GM04503 (cell line): ENCODE measurements around the gene GTF2A1.
"Not testable (repeated sequence)": the region's sequence is repeated elsewhere in the genome, so short reads cannot be mapped to it uniquely, and the experiment has no call there.

Experiments
- DNase-seq: peaks from one replicate; pipeline ENCODE4 v3.0.0-alpha.2; 2012; ENCODE audit warnings: low read depth

GTF2A1 gene

GRCh38 chr14:81220830-81221578 is at the start of gene GTF2A1:
Gene GTF2A1 (minus strand): TSS chr14:81220959. CDS start chr14:81220518, 441 bp downstream.
- peak; percentile 78 for DNase-seq

DNA sequence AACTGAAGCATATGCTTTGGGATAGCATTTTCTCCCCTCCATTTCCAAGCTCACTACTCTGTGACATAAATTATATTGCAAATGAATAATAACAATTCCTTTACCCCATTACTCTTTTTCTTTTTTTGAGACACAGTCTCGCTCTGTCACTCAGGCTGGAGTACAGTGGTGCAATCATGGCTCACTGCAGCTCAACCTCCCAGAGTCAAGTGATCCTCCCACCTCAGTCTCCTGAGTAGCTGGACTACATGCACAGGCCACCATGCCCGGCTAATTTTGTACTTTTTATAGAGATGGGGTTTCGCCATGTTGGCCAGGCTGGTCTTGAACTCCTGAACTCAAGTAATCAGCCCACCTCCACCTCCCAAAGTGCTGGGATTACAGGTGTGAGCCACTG is 49.2 kb upstream of the GTF2A1 start:
- DNase-seq, result no peak

GRCh38 chr14:81269100-81269978 is 48.6 kb upstream of the GTF2A1 start:
- DNase-seq, result peak; percentile 22

DNA sequence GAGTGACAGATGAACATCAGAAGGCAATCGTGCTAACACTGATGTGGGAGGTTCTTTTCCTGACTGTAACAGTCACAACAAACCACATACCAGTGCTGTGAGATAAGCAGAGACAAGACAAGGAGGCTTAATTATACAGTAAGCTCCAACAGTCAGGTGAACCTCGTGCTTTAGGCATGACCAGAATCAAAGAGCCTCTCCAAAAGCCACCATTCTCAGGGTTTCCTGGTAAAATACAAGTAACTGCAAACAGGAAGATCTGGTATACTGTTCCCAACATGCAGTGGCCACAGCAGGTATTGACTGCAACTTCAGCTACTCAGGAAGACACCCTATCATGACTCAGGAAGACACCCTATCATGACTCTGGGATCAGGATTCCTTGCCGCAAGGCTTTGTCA is 47.3 kb upstream of the GTF2A1 start:
- no peak for DNase-seq

GRCh38 chr14:81265636-81266169 is 44.9 kb upstream of the GTF2A1 start:
- DNase-seq, result no peak

GRCh38 chr14:81264671-81265070 is 43.9 kb upstream of the GTF2A1 start:
- DNase-seq, result no peak

DNA sequence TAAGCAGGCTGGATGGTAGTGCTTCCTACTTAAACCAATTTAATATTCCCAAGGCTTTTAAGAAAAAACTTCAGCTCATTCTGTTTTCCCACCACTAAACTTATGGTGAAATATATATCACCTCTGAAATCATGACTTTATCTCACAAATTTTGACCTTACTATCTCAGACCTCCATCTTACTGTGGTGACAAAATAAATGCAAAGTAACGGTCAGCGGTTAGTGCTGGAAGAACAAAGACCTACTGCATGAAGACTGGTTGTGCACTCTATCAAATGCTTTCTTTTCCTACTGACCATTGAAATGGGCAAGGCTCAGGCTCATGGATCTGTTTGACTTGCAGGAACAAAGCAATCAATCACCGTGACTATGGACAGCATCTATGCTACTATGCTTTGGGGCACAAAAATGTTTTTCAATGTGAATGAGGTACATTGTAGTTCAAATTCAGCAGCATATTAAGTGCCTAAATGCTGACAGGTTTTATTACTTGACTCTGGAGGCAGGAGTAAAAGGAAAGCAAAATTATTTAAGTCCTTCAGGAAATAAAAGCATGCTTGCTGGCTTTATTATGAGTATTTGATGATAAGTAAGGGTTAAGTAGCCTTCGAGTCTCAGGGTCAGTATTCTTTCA is 43.1 kb upstream of the GTF2A1 start:
- DNase-seq, result no peak

- no peak for DNase-seq
Measured at GRCh38 chr14:81261176-81261575, 40.4 kb upstream of the GTF2A1 start.

DNA sequence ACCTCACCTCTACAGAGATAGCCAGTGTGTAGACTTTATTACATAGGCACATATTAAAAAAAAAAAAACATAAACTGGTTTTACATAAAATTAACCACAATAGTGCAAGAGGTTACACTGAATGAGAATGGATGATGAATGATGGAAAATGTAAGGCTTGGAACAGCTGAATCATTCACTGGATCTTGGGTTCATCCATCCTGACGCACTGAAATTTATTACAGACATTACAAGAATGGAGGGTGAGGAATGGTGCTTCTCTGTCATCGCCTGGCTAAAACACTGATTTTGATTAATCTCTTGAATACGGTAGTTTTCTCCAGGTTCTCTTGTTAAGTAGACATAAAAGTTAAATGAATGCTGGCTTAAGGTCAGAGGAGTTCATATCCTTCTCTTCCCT is 40.0 kb upstream of the GTF2A1 start:
- no peak for DNase-seq

DNA sequence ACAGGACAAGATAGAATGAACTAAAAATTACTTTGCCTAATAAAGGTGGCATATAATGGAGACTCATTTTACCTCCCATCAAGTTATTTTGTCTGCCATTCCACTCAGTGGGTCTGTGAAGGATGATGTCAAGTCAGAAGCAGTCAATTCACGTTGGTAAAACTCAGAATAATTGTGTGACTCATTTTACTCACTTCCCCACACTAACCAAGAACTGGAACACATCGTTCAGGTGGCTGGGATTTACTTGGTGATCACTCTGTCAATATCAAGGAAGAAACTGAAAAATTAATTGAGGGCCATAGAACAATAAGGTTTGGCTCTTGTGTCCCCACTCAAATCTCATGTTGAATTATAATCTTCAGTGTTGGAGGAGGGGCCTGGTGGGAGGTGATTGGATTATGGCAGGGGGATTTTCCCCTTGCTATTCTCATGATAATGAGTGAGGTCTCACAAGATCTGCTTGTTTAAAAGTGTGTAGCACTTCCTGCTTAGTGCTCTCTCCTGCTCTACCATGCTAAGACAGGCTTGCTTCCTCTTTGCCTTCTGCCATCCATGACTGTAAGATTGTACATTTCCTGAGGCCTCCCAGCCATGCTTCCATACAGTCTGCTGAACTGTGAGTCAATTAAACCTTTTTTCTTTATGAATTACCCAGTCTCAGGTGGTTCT is 35.7 kb upstream of the GTF2A1 start:
- no peak for DNase-seq

DNA sequence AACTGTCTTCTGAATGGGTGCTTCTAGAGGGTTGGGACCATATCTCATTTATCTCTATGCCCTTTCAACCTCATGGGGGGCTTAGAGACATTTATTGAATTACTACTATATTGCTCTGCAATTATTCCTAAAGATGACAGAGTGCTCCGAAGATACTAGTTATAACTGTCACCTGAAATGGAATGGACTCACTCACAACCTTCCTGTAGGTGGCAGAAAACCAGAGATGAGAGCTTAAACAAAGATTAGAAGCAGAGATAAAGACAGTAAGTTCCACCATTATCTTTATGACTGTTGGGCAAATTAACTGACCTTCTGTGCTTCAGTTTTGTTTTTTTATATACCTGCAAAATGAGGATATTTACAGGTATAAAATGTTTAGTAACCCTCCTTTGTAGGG is 31.5 kb upstream of the GTF2A1 start:
- no peak for DNase-seq

- DNase-seq, result peak; percentile 23
Measured at GRCh38 chr14:81247271-81247766, 26.6 kb upstream of the GTF2A1 start.

GRCh38 chr14:81246461-81247270 is 25.9 kb upstream of the GTF2A1 start:
- peak; percentile 26 for DNase-seq

DNA sequence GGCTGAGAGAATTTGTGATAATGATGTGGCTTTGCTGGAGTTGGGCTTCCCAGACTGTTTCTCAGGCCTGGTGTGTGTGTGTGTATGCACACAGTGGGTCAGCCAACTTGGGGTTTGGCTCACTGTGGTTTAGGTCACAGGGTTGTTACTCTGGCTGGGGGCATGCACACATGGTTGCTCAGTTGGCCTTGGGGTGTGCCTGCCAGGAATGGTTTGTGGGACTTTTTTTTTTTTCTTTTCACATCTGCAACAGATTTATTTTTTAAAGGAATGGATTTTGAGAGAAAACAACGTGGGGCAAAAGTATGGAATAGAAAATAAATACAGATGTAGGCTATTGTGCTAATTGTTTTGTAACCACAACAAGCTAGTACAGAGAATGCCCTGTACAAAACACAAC is 25.0 kb upstream of the GTF2A1 start:
- DNase-seq, result peak; percentile 14

- DNase-seq, result not testable (repeated sequence)
Measured at GRCh38 chr14:81244431-81244830, 23.7 kb upstream of the GTF2A1 start.

DNA sequence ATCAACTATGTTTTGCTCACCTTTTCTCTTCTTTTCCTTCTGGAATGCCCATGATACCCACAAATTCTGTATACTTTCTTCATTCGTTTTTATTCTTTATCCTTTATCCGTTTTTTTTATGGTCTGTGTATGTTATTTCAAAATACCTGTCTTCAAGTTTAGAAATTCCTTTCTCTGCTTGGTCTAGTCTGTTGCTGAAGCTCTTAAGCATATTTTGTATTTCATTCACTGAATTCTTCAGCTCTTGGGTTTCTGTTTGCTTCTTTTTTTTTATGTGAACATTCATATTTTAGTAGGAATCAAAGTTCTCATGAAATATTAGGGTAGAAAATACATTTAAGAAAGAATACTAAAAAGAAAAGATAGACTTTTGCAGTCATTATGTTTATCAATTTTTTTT is 22.7 kb upstream of the GTF2A1 start:
- no peak for DNase-seq

GRCh38 chr14:81236849-81237248 is 16.1 kb upstream of the GTF2A1 start:
- DNase-seq, result not testable (repeated sequence)

DNA sequence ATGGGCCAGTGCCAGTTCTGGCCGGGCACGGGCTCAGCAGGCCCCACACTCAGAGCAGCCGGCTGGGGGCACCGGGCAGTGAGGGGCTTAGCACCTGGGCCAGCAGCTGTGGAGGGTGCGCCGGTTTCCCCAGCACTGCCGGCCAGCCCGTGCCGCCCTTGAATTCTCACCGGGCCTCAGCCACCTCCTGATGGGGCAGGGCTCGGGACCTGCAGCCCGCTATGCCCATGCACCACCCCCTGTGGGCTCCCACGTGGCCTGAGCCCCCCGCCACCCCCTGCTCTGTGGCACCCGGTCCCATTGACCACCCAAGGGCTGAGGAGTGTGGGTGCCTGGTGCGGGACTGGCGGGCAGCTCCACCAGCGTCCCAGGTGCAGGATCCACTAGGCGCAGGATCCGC is 15.4 kb upstream of the GTF2A1 start:
- no peak for DNase-seq

DNA sequence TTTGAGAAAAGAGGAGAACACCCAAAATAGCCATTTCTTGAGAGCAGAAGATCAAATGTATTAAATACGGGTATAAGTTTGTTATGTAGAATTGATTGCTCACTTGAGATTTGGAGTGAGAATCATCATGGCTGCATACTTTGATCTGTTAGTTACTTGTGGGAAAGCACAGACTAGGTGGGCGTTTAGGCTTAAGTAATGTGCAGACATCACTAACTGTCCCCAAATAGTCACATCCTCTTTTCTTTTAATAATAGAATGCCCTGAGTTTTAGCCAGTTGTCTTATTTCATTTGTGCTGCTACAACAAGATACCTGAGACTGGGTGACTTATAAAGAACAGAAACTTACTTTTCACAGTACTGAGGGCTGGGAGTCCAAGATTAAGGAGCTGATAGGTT is 14.3 kb upstream of the GTF2A1 start:
- no peak for DNase-seq

GRCh38 chr14:81234278-81234677 is 13.5 kb upstream of the GTF2A1 start:
- DNase-seq, result no peak

GRCh38 chr14:81233615-81234014 is 12.9 kb upstream of the GTF2A1 start:
- no peak for DNase-seq
